Measurements from ENCODE around the gene FGFR3. TPM values are rescaled to one million over a fixed set of nuclear protein-coding genes. Genes with fewer than 3 reads are reported as not detected.

The FGFR3 gene
- total and polyA plus RNA-seq, 10 of the 15 experiments (the other 5 are each of a cell fraction or from before 2014, with no cell fraction given) = 0.05 to 0.33 (median 0.18) TPM; not detected in 6

- H3K9ac ChIP-seq (ENCODE audit: control insufficient read depth, insufficient read depth, low read length) = no peak overlapping the region
- no peak for DNase-seq (ENCODE audit: low read depth, low spot score)
- H3K4me3 ChIP-seq = no peak overlapping the region
- SMC1A ChIA-PET (ENCODE audit: uncharacterized antibody, unreplicated experiment) = interaction anchor here (1.0 to 1.5 kb wide), 3 partner anchors 19 to 46 kb away, joined by 3 to 4 read pairs (median 4); no protein-coding TSS in a partner anchor
- no peak for ATAC-seq
- H2AFZ ChIP-seq (ENCODE audit: control insufficient read depth, low read depth, low read length) = no peak overlapping the region
- no peak overlapping the region for H3K27ac ChIP-seq (ENCODE audit: control insufficient read depth, insufficient read depth)
- POLR2A ChIA-PET = interaction anchor here (2.5 kb wide), 1 partner anchor 20 kb away, joined by 6 read pairs; no protein-coding TSS in a partner anchor
- no TSS peak for BruUV-seq (replicated peaks)
- H3K27me3 ChIP-seq (replicated peaks in 1 of 2; ENCODE audit: control insufficient read depth in 2 of 2, insufficient read depth in 2 of 2, low read length in 1 of 2) = no peaks in the 10 kb centered on the region
- CTCF ChIA-PET = interaction anchor here (1.0 to 1.4 kb wide), 3 partner anchors 22 to 130 kb away, joined by 3 to 4 read pairs (median 3); no protein-coding TSS in a partner anchor
- no peaks in the 10 kb centered on the region for H3K9me3 ChIP-seq (replicated peaks; ENCODE audit: control insufficient read depth, insufficient read depth, low read length)
- no peak overlapping the region for H3K4me2 ChIP-seq (ENCODE audit: control insufficient read depth, insufficient read depth)
- in situ Hi-C loops (cut with MboI) (no loop called here), intact Hi-C loops (cut with micrococcal nuclease; ENCODE audit: unreplicated experiment) (loop anchor here (5.0 kb wide), 1 partner anchor 44 kb away; no protein-coding TSS in a partner anchor)
- RAD21 ChIA-PET (ENCODE audit: unreplicated experiment) = interaction anchor here (1.3 kb wide), 1 partner anchor 46 kb away, joined by 7 read pairs; no protein-coding TSS in a partner anchor
- H3K4me1 ChIP-seq (ENCODE audit: control insufficient read depth, insufficient read depth, low read length) = peaks cover 21% of the 10 kb centered on the region
- TF ChIP-seq MYC (IDR thresholded peaks at IDR 0.05; ENCODE audit: insufficient read depth, insufficient read length, insufficient replicate concordance, low read length, severe bottlenecking) (no peak), GATAD2B (conservative IDR thresholded peaks at IDR 0.05; ENCODE audit: low read depth) (no peak), E4F1 (IDR thresholded peaks at IDR 0.05; ENCODE audit: borderline replicate concordance, partially characterized antibody) (no peak), MYB (IDR thresholded peaks at IDR 0.05; ENCODE audit: borderline replicate concordance, low read depth, low read length) (no peak), KLF5 (IDR thresholded peaks at IDR 0.05; ENCODE audit: partially characterized antibody) (no peak), ZBTB40 (IDR thresholded peaks at IDR 0.05; ENCODE audit: borderline replicate concordance) (no peak), HDAC6 (IDR thresholded peaks at IDR 0.05; ENCODE audit: unreplicated experiment) (no peak), POLR2A (IDR thresholded peaks at IDR 0.05; ENCODE audit: low read depth, low read length) (no peak), MEF2B (IDR thresholded peaks at IDR 0.05; ENCODE audit: partially characterized antibody, poor library complexity, severe bottlenecking) (no peak), HDGF (IDR thresholded peaks at IDR 0.05) (no peak), IKZF1 (conservative IDR thresholded peaks at IDR 0.05) (no peak), STAT3 (IDR thresholded peaks at IDR 0.05; ENCODE audit: low read depth, low read length) (no peak)
- WGBS (ENCODE audit: insufficient coverage, insufficient replicate concordance, low lambda C conversion rate, missing lambda C conversion rate) = 79% methylated on average over 9 of the region's 9 CpGs
- no peaks in the 10 kb centered on the region for H3K36me3 ChIP-seq (ENCODE audit: control insufficient read depth in 2 of 2, insufficient read depth in 2 of 2, low read length in 1 of 2)
- no peaks in the 10 kb centered on the region for H4K20me1 ChIP-seq (ENCODE audit: control insufficient read depth, insufficient read depth)
- no peak for FAIRE-seq
- H3K79me2 ChIP-seq (ENCODE audit: control insufficient read depth, insufficient read depth, low read length) = peaks cover 65% of the 10 kb centered on the region
These were observed 60.0 kb downstream of the FGFR3 start for GRCh38 chr4:1852904-1853623.
